K562 (cell line): ENCODE data around the gene BNIPL. TPM values are rescaled to one million over a fixed set of nuclear protein-coding genes. Genes with fewer than 3 reads are reported as not detected.
A peak's percentile ranks its signal among the peaks of the same experiment; 100 is the strongest.

ENCODE experiments used
- C11orf30 ChIP-seq: fragments of 450-650 bp; IDR thresholded peaks from 2 replicates; pipeline ENCODE4 v1.6.1; 2016; ENCODE audit warnings: low read depth, mild to moderate bottlenecking
- CBFB ChIP-seq: sonication (generic); formaldehyde crosslinking; IDR thresholded peaks from 2 replicates; pipeline ENCODE4 v1.4.0; 2020; ENCODE audit warnings: mild to moderate bottlenecking, missing genetic modification reagents
- HEY1 ChIP-seq: fragments of 250-450 bp; sonication (Bioruptor Pico); IDR thresholded peaks from 2 replicates; pipeline ENCODE4 v1.5.0; 2020; ENCODE audit warnings: mild to moderate bottlenecking, moderate library complexity, borderline replicate concordance
- KHSRP ChIP-seq: fragments of 450-650 bp; IDR thresholded peaks from 2 replicates; pipeline ENCODE4 v1.6.1; 2017
- MCM7 ChIP-seq, 2 experiments: fragments of 450-650 bp; IDR thresholded peaks; 2 replicates each; pipeline ENCODE4 v1.6.1; 2016 to 2018
- NCOA6 ChIP-seq: fragments of 450-650 bp; IDR thresholded peaks from 2 replicates; pipeline ENCODE4 v1.6.1; 2017; ENCODE audit warnings: mild to moderate bottlenecking
- NFE2 ChIP-seq: IDR thresholded peaks from 2 replicates; pipeline ENCODE4 v1.6.1; 2014; ENCODE audit warnings: antibody characterized with exemption, low read depth
- NFE2L1 ChIP-seq: fragments of 450-650 bp; IDR thresholded peaks from 2 replicates; pipeline ENCODE4 v1.6.1; 2016; ENCODE audit warnings: missing genetic modification characterization, low read depth, mild to moderate bottlenecking, missing compliant biosample characterization, moderate library complexity, borderline replicate concordance
- ZNF197 ChIP-seq: fragments of 200-800 bp; sonication (Bioruptor generic); IDR thresholded peaks from 2 replicates; pipeline ENCODE4 v1.6.1; 2016; ENCODE audit warnings: low read depth, missing genetic modification characterization, missing compliant biosample characterization
- ZNF3 ChIP-seq: fragments of 250-450 bp; sonication (Bioruptor Pico); IDR thresholded peaks from 2 replicates; pipeline ENCODE4 v1.5.0; 2021; ENCODE audit warnings: mild to moderate bottlenecking, moderate library complexity
- polyA plus RNA-seq, 8 experiments: library from polyadenylated mRNA; depleted of rRNA in 4 of 8; stranded (reverse) in 5 of 8; unstranded in 3 of 8; fragments of >200 nt; fragmentation: Nextera tagmentation in 2 of 8; fragmentation: Illumina TruSeq in 1 of 8; extraction: Ambion mirVana in 2 of 8; extraction: Trizol in 1 of 8; gene quantifications; 2 replicates each; pipeline versions ENCODE4 v1.2.1 to v1.2.3, GENCODE V29; 2011 to 2014; ENCODE audit warnings: inconsistent platforms in 1 of 8, missing spikeins in 1 of 8
- small RNA-seq: library from RNA; depleted of rRNA; stranded (forward); fragments of <200 nt; gene quantifications from one replicate; pipeline ENCODE3, GENCODE V24; 2014
- total RNA-seq, 7 experiments: library from RNA; depleted of rRNA in 6 of 7; stranded (reverse); fragments of >200 nt in 6 of 7; fragmentation: Illumina TruSeq in 2 of 7; extraction: Trizol in 2 of 7; gene quantifications; 2 replicates each; pipeline versions ENCODE4 v1.2.1 to v1.2.3, GENCODE V29; 2011 to 2021; ENCODE audit warnings: low replicate concordance in 1 of 7
- TF ChIP-seq, protein P1 (sequence below): sonication (generic); formaldehyde crosslinking; IDR thresholded peaks from 2 replicates; pipeline ENCODE4 v1.8.1; 2023; ENCODE audit warnings: mild to moderate bottlenecking, missing genetic modification reagents
- TF ChIP-seq, protein P2 (sequence below), 3 experiments: fragments of 200-800 bp in 1 of 3; sonication (Bioruptor generic) in 1 of 3; sonication (generic) in 1 of 3; formaldehyde crosslinking in 1 of 3; IDR thresholded peaks; 2 replicates each; pipeline versions ENCODE4 v1.6.1 to v1.8.0; 2016 to 2022; ENCODE audit warnings: mild to moderate bottlenecking in 2 of 3, missing compliant biosample characterization in 2 of 3, missing genetic modification characterization in 2 of 3, missing genetic modification reagents in 1 of 3
- TF ChIP-seq, protein P3 (sequence below): fragments of 450-650 bp; IDR thresholded peaks from 2 replicates; pipeline ENCODE4 v1.6.1; 2018; ENCODE audit warnings: mild to moderate bottlenecking, low read depth; ENCODE audit not compliant: partially characterized antibody

The BNIPL gene
- total and polyA plus RNA-seq, 9 of the 15 experiments (the other 6 are each of a cell fraction or from before 2014, with no cell fraction given), result 0.08 to 1.4 (median 0.68) TPM

DNA sequence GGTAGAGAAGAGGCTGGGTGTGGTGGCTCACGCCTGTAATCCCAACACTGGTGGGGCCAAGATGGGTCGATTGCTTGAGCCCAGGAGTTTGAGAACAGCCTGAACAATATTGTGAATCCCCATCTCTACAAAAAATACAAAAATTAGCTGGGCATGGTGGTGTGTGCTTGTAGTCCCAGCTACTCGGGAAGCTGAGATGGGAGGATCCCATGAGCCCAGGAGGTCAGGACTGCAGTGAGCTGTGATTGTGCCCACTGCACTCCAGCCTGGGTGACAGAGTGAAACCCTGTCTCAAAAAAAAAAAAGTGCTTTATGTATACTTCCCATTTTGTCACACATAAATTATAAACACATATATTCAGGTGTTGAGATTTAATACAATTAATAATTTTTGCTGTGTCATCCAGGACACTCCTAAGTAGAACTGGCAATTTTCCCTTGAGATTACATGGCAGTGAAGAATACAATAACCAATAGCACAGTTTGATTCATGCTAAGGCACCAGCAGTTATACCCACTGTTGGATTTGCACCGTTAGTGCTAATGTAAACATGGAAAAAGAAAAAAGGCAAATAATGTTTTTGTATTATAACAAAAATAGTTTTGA, 49.7 kb downstream of the BNIPL start (continued):
- TF ChIP-seq, protein P1, sequence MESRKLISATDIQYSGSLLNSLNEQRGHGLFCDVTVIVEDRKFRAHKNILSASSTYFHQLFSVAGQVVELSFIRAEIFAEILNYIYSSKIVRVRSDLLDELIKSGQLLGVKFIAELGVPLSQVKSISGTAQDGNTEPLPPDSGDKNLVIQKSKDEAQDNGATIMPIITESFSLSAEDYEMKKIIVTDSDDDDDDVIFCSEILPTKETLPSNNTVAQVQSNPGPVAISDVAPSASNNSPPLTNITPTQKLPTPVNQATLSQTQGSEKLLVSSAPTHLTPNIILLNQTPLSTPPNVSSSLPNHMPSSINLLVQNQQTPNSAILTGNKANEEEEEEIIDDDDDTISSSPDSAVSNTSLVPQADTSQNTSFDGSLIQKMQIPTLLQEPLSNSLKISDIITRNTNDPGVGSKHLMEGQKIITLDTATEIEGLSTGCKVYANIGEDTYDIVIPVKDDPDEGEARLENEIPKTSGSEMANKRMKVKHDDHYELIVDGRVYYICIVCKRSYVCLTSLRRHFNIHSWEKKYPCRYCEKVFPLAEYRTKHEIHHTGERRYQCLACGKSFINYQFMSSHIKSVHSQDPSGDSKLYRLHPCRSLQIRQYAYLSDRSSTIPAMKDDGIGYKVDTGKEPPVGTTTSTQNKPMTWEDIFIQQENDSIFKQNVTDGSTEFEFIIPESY (CRISPR knock-in tag), result no peak
- no peak for TF ChIP-seq CBFB (CRISPR knock-in tag)
- peak; percentile 29; the same call in 1 of the 2 replicates for TF ChIP-seq NFE2L1
- TF ChIP-seq KHSRP, result no peak
- no peak for TF ChIP-seq ZNF197
- no peak for TF ChIP-seq NCOA6
- TF ChIP-seq HEY1, result no peak
- TF ChIP-seq, protein P2, sequence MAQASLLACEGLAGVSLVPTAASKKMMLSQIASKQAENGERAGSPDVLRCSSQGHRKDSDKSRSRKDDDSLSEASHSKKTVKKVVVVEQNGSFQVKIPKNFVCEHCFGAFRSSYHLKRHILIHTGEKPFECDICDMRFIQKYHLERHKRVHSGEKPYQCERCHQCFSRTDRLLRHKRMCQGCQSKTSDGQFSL (CRISPR knock-in tag; IDR thresholded peaks at IDR 0.05), result no peak
- TF ChIP-seq, protein P2 (tag; IDR thresholded peaks at IDR 0.05), result no peak
- TF ChIP-seq C11orf30, result peak; percentile 45
- TF ChIP-seq, protein P3, sequence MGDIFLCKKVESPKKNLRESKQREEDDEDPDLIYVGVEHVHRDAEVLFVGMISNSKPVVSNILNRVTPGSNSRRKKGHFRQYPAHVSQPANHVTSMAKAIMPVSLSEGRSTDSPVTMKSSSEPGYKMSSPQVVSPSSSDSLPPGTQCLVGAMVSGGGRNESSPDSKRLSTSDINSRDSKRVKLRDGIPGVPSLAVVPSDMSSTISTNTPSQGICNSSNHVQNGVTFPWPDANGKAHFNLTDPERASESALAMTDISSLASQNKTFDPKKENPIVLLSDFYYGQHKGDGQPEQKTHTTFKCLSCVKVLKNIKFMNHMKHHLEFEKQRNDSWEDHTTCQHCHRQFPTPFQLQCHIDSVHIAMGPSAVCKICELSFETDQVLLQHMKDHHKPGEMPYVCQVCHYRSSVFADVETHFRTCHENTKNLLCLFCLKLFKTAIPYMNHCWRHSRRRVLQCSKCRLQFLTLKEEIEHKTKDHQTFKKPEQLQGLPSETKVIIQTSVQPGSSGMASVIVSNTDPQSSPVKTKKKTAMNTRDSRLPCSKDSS, result no peak
- no peak for TF ChIP-seq MCM7 (IDR thresholded peaks at IDR 0.05)
- TF ChIP-seq ZNF3, result no peak
- peak; percentile 58 for TF ChIP-seq NFE2

Small RNAs within 50 kb of the gene (small RNA-seq; reads per million reads assigned to genes)
- gene RNU6-884P, result not detected

Other genes starting within 250 kb of the BNIPL start
Only the 7 nearest of the 21 such genes appear.
- gene ANXA9, start 54.3 kb upstream of the BNIPL start, total RNA-seq (2014; rRNA removed), result 0.36 and 0.49 TPM in 2 replicates
- 0.48 and 0.58 TPM in 2 replicates for gene ANXA9, start 54.3 kb upstream of the BNIPL start, total RNA-seq (2014; rRNA removed; fragmentation: Illumina TruSeq; extraction: Trizol)
- gene ANXA9, start 54.3 kb upstream of the BNIPL start, total RNA-seq (2015; rRNA removed; fragmentation: Illumina TruSeq; extraction: Trizol), result 0.87 and 1.1 TPM in 2 replicates
- 0.55 and 0.96 TPM in 2 replicates for gene ANXA9, start 54.3 kb upstream of the BNIPL start, total RNA-seq (2021)
- gene ANXA9, start 54.3 kb upstream of the BNIPL start, polyA plus RNA-seq (2011; rRNA removed), result 0.88 and 1.6 TPM in 2 replicates
- gene ANXA9, start 54.3 kb upstream of the BNIPL start, polyA plus RNA-seq (2014; fragmentation: Illumina TruSeq; extraction: Trizol), result 0.79 and 1.1 TPM in 2 replicates
- under 1 TPM; 0.24 to 0.57 TPM for gene ANXA9, start 54.3 kb upstream of the BNIPL start, polyA plus RNA-seq (2014; fragmentation: Nextera tagmentation; extraction: Ambion mirVana)
- 0.56 and 1.2 TPM in 2 replicates for gene ANXA9, start 54.3 kb upstream of the BNIPL start, polyA plus RNA-seq (2014; rRNA removed)
- gene MINDY1, start 29.7 kb upstream of the BNIPL start, total RNA-seq (2014; rRNA removed), result 6.0 and 8.2 TPM in 2 replicates
- 5.6 TPM in 2 replicates for gene MINDY1, start 29.7 kb upstream of the BNIPL start, total RNA-seq (2014; rRNA removed; fragmentation: Illumina TruSeq; extraction: Trizol)
- 5.9 and 6.7 TPM in 2 replicates for gene MINDY1, start 29.7 kb upstream of the BNIPL start, total RNA-seq (2015; rRNA removed; fragmentation: Illumina TruSeq; extraction: Trizol)
- 8.6 and 9.8 TPM in 2 replicates for gene MINDY1, start 29.7 kb upstream of the BNIPL start, total RNA-seq (2021)
- 4.3 and 5.4 TPM in 2 replicates for gene MINDY1, start 29.7 kb upstream of the BNIPL start, polyA plus RNA-seq (2011; rRNA removed)
- 9.1 and 11.0 TPM in 2 replicates for gene MINDY1, start 29.7 kb upstream of the BNIPL start, polyA plus RNA-seq (2014; fragmentation: Illumina TruSeq; extraction: Trizol)
- 1 to 10 TPM in 1 of 2 experiments, under 1 TPM in 1; 0.49 to 1.4 TPM for gene MINDY1, start 29.7 kb upstream of the BNIPL start, polyA plus RNA-seq (2014; fragmentation: Nextera tagmentation; extraction: Ambion mirVana)
- 6.0 and 6.1 TPM in 2 replicates for gene MINDY1, start 29.7 kb upstream of the BNIPL start, polyA plus RNA-seq (2014; rRNA removed)
- gene PRUNE1, start 28.1 kb upstream of the BNIPL start, total RNA-seq (2014; rRNA removed), result 20.8 and 24.8 TPM in 2 replicates
- gene PRUNE1, start 28.1 kb upstream of the BNIPL start, total RNA-seq (2014; rRNA removed; fragmentation: Illumina TruSeq; extraction: Trizol), result 23.1 and 25.4 TPM in 2 replicates
- 23.2 and 25.4 TPM in 2 replicates for gene PRUNE1, start 28.1 kb upstream of the BNIPL start, total RNA-seq (2015; rRNA removed; fragmentation: Illumina TruSeq; extraction: Trizol)
- gene PRUNE1, start 28.1 kb upstream of the BNIPL start, total RNA-seq (2021), result 26.2 and 26.6 TPM in 2 replicates
- 48.3 and 49.9 TPM in 2 replicates for gene PRUNE1, start 28.1 kb upstream of the BNIPL start, polyA plus RNA-seq (2011; rRNA removed)
- 33.7 and 43.4 TPM in 2 replicates for gene PRUNE1, start 28.1 kb upstream of the BNIPL start, polyA plus RNA-seq (2014; fragmentation: Illumina TruSeq; extraction: Trizol)
- 10 to 100 TPM; 16.7 to 27.7 TPM for gene PRUNE1, start 28.1 kb upstream of the BNIPL start, polyA plus RNA-seq (2014; fragmentation: Nextera tagmentation; extraction: Ambion mirVana)
- 26.2 and 26.7 TPM in 2 replicates for gene PRUNE1, start 28.1 kb upstream of the BNIPL start, polyA plus RNA-seq (2014; rRNA removed)
- 1.2 TPM in 2 replicates for gene C1orf56, start 11.2 kb downstream of the BNIPL start, total RNA-seq (2014; rRNA removed)
- 0.16 and 0.18 TPM in 2 replicates for gene C1orf56, start 11.2 kb downstream of the BNIPL start, total RNA-seq (2014; rRNA removed; fragmentation: Illumina TruSeq; extraction: Trizol)
- gene C1orf56, start 11.2 kb downstream of the BNIPL start, total RNA-seq (2015; rRNA removed; fragmentation: Illumina TruSeq; extraction: Trizol), result 0.49 and 1.5 TPM in 2 replicates
- 1.1 and 1.3 TPM in 2 replicates for gene C1orf56, start 11.2 kb downstream of the BNIPL start, total RNA-seq (2021)
- gene C1orf56, start 11.2 kb downstream of the BNIPL start, polyA plus RNA-seq (2011; rRNA removed), result 0.39 and 0.74 TPM in 2 replicates
- gene C1orf56, start 11.2 kb downstream of the BNIPL start, polyA plus RNA-seq (2014; fragmentation: Illumina TruSeq; extraction: Trizol), result 0.39 and 0.61 TPM in 2 replicates
- 10 to 100 TPM in 1 of 2 experiments, 1 to 10 TPM in 1; 5.2 to 15.7 TPM for gene C1orf56, start 11.2 kb downstream of the BNIPL start, polyA plus RNA-seq (2014; fragmentation: Nextera tagmentation; extraction: Ambion mirVana)
- 0.58 and 0.61 TPM in 2 replicates for gene C1orf56, start 11.2 kb downstream of the BNIPL start, polyA plus RNA-seq (2014; rRNA removed)
- 89.9 and 103 TPM in 2 replicates for gene CDC42SE1, start 23.0 kb downstream of the BNIPL start, total RNA-seq (2014; rRNA removed)
- 130 and 143 TPM in 2 replicates for gene CDC42SE1, start 23.0 kb downstream of the BNIPL start, total RNA-seq (2014; rRNA removed; fragmentation: Illumina TruSeq; extraction: Trizol)
- gene CDC42SE1, start 23.0 kb downstream of the BNIPL start, total RNA-seq (2015; rRNA removed; fragmentation: Illumina TruSeq; extraction: Trizol), result 108 and 113 TPM in 2 replicates
- gene CDC42SE1, start 23.0 kb downstream of the BNIPL start, total RNA-seq (2021), result 124 and 133 TPM in 2 replicates
- gene CDC42SE1, start 23.0 kb downstream of the BNIPL start, polyA plus RNA-seq (2011; rRNA removed), result 189 and 227 TPM in 2 replicates
- 137 and 146 TPM in 2 replicates for gene CDC42SE1, start 23.0 kb downstream of the BNIPL start, polyA plus RNA-seq (2014; fragmentation: Illumina TruSeq; extraction: Trizol)
- 100 to 1,000 TPM in 1 of 2 experiments, 10 to 100 TPM in 1; 78.1 to 114 TPM for gene CDC42SE1, start 23.0 kb downstream of the BNIPL start, polyA plus RNA-seq (2014; fragmentation: Nextera tagmentation; extraction: Ambion mirVana)
- 86.8 and 104 TPM in 2 replicates for gene CDC42SE1, start 23.0 kb downstream of the BNIPL start, polyA plus RNA-seq (2014; rRNA removed)
- gene MLLT11, start 23.8 kb downstream of the BNIPL start, total RNA-seq (2014; rRNA removed), result 12.1 and 14.1 TPM in 2 replicates
- gene MLLT11, start 23.8 kb downstream of the BNIPL start, total RNA-seq (2014; rRNA removed; fragmentation: Illumina TruSeq; extraction: Trizol), result 18.9 and 21.8 TPM in 2 replicates
- 15.1 and 16.5 TPM in 2 replicates for gene MLLT11, start 23.8 kb downstream of the BNIPL start, total RNA-seq (2015; rRNA removed; fragmentation: Illumina TruSeq; extraction: Trizol)
- 19.4 and 20.5 TPM in 2 replicates for gene MLLT11, start 23.8 kb downstream of the BNIPL start, total RNA-seq (2021)
- 39.1 and 49.6 TPM in 2 replicates for gene MLLT11, start 23.8 kb downstream of the BNIPL start, polyA plus RNA-seq (2011; rRNA removed)
- 37.1 and 40.4 TPM in 2 replicates for gene MLLT11, start 23.8 kb downstream of the BNIPL start, polyA plus RNA-seq (2014; fragmentation: Illumina TruSeq; extraction: Trizol)
- gene MLLT11, start 23.8 kb downstream of the BNIPL start, polyA plus RNA-seq (2014; fragmentation: Nextera tagmentation; extraction: Ambion mirVana), result 10 to 100 TPM; 70.0 to 91.0 TPM
- 22.0 and 23.8 TPM in 2 replicates for gene MLLT11, start 23.8 kb downstream of the BNIPL start, polyA plus RNA-seq (2014; rRNA removed)
- gene GABPB2, start 34.2 kb downstream of the BNIPL start, total RNA-seq (2014; rRNA removed), result 4.8 and 6.9 TPM in 2 replicates
- 8.0 and 9.6 TPM in 2 replicates for gene GABPB2, start 34.2 kb downstream of the BNIPL start, total RNA-seq (2014; rRNA removed; fragmentation: Illumina TruSeq; extraction: Trizol)
- gene GABPB2, start 34.2 kb downstream of the BNIPL start, total RNA-seq (2015; rRNA removed; fragmentation: Illumina TruSeq; extraction: Trizol), result 6.1 and 7.1 TPM in 2 replicates
- 5.9 and 6.6 TPM in 2 replicates for gene GABPB2, start 34.2 kb downstream of the BNIPL start, total RNA-seq (2021)
- gene GABPB2, start 34.2 kb downstream of the BNIPL start, polyA plus RNA-seq (2011; rRNA removed), result 13.3 and 18.6 TPM in 2 replicates
- gene GABPB2, start 34.2 kb downstream of the BNIPL start, polyA plus RNA-seq (2014; fragmentation: Illumina TruSeq; extraction: Trizol), result 4.8 and 6.4 TPM in 2 replicates
- 1 to 10 TPM; 2.2 to 3.0 TPM for gene GABPB2, start 34.2 kb downstream of the BNIPL start, polyA plus RNA-seq (2014; fragmentation: Nextera tagmentation; extraction: Ambion mirVana)
- gene GABPB2, start 34.2 kb downstream of the BNIPL start, polyA plus RNA-seq (2014; rRNA removed), result 6.1 and 7.1 TPM in 2 replicates